H9 (cell line): ENCODE measurements around the gene KHK. TPM values are rescaled to one million over a fixed set of nuclear protein-coding genes. Genes with fewer than 3 reads are reported as not detected.

Source experiments
- DNase-seq: peaks from one replicate; pipeline ENCODE4 v3.0.0-alpha.2; 2017
- H2AFZ ChIP-seq: one replicate; pipeline ENCODE4 v1.6.1; 2013; ENCODE audit warnings: mild to moderate bottlenecking, low read length, control low read depth, moderate library complexity
- H2AK5ac ChIP-seq: 2 replicates; pipeline ENCODE4 v1.6.1; 2013; ENCODE audit warnings: low read length, control low read depth, mixed read lengths; ENCODE audit not compliant: insufficient read length
- H2BK120ac ChIP-seq: one replicate; pipeline ENCODE4 v1.6.1; 2013; ENCODE audit warnings: low read depth, mild to moderate bottlenecking, low read length, control low read depth, inconsistent platforms; ENCODE audit not compliant: poor library complexity, severe bottlenecking
- H2BK12ac ChIP-seq: 2 replicates; pipeline ENCODE4 v1.6.1; 2013; ENCODE audit warnings: low read length, control low read depth, mixed read lengths, low read depth; ENCODE audit not compliant: insufficient read length
- H2BK15ac ChIP-seq: 2 replicates; pipeline ENCODE4 v1.6.1; 2013; ENCODE audit warnings: low read depth, low read length, control low read depth
- H2BK20ac ChIP-seq: one replicate; pipeline ENCODE4 v1.6.1; 2013; ENCODE audit warnings: low read depth, mild to moderate bottlenecking, low read length, control low read depth, inconsistent platforms; ENCODE audit not compliant: poor library complexity, severe bottlenecking
- H2BK5ac ChIP-seq: 2 replicates; pipeline ENCODE4 v1.6.1; 2013; ENCODE audit warnings: low read length, control low read depth, mixed read lengths; ENCODE audit not compliant: insufficient read length
- H3K14ac ChIP-seq: 2 replicates; pipeline ENCODE4 v1.6.1; 2013; ENCODE audit warnings: low read length, control low read depth; ENCODE audit not compliant: insufficient read depth
- H3K18ac ChIP-seq: 2 replicates; pipeline ENCODE4 v1.6.1; 2013; ENCODE audit warnings: low read depth, mild to moderate bottlenecking, mixed read lengths, low read length, control low read depth; ENCODE audit not compliant: insufficient read length
- H3K23ac ChIP-seq: 2 replicates; pipeline ENCODE4 v1.6.1; 2013; ENCODE audit warnings: low read length, control low read depth, mixed read lengths, low read depth; ENCODE audit not compliant: insufficient read length
- H3K23me2 ChIP-seq: 2 replicates; pipeline ENCODE4 v1.6.1; 2013; ENCODE audit warnings: low read depth, mild to moderate bottlenecking, mixed read lengths, low read length, control low read depth; ENCODE audit not compliant: insufficient read length, poor library complexity, severe bottlenecking
- H3K27ac ChIP-seq: 2 replicates; pipeline ENCODE4 v1.5.1; 2013; ENCODE audit warnings: low read length, control low read depth, mixed read lengths, low read depth; ENCODE audit not compliant: insufficient read length
- H3K27me3 ChIP-seq: 2 replicates; pipeline ENCODE4 v1.6.1; 2013; ENCODE audit warnings: low read length, control low read depth, inconsistent platforms; ENCODE audit not compliant: insufficient read depth
- H3K4ac ChIP-seq: 2 replicates; pipeline ENCODE4 v1.6.1; 2013; ENCODE audit warnings: low read depth, mild to moderate bottlenecking, control low read depth, inconsistent platforms, low read length, moderate library complexity
- H3K4me1 ChIP-seq: 2 replicates; pipeline ENCODE4 v1.6.1; 2013; ENCODE audit warnings: low read length, control low read depth, inconsistent platforms; ENCODE audit not compliant: insufficient read depth
- H3K4me2 ChIP-seq: 2 replicates; pipeline ENCODE4 v1.6.1; 2013; ENCODE audit warnings: low read length, control low read depth, mixed read lengths; ENCODE audit not compliant: insufficient read length, insufficient read depth
- H3K56ac ChIP-seq: 2 replicates; pipeline ENCODE4 v1.6.1; 2013; ENCODE audit warnings: low read depth, mild to moderate bottlenecking, mixed read lengths, low read length, control low read depth; ENCODE audit not compliant: insufficient read length
- H3K79me1 ChIP-seq: 2 replicates; pipeline ENCODE4 v1.6.1; 2013; ENCODE audit warnings: low read depth, mild to moderate bottlenecking, moderate library complexity, low read length, control low read depth, inconsistent platforms; ENCODE audit not compliant: insufficient read depth, poor library complexity, severe bottlenecking
- H3K79me2 ChIP-seq: 2 replicates; pipeline ENCODE4 v1.6.1; 2013; ENCODE audit warnings: low read length, control low read depth, inconsistent platforms; ENCODE audit not compliant: insufficient read depth
- H3K9ac ChIP-seq: 2 replicates; pipeline ENCODE4 v1.6.1; 2013; ENCODE audit warnings: low read length, control low read depth, mixed read lengths; ENCODE audit not compliant: insufficient read length; ENCODE audit errors: extremely low read depth
- H3K9me3 ChIP-seq: one replicate; pipeline ENCODE4 v1.6.1; 2013; ENCODE audit warnings: low read depth, low read length, inconsistent platforms; ENCODE audit not compliant: control insufficient read depth
- H3T11ph ChIP-seq: one replicate; pipeline ENCODE4 v1.6.1; 2013; ENCODE audit warnings: mild to moderate bottlenecking, low read length, control low read depth, inconsistent platforms
- H4K20me1 ChIP-seq: one replicate; pipeline ENCODE4 v1.6.1; 2013; ENCODE audit not compliant: control insufficient read depth, insufficient read length, insufficient read depth
- H4K5ac ChIP-seq: 2 replicates; pipeline ENCODE4 v1.6.1; 2013; ENCODE audit warnings: low read depth, mild to moderate bottlenecking, mixed read lengths, low read length, control low read depth; ENCODE audit not compliant: insufficient read length
- H4K8ac ChIP-seq: replicated peaks from 2 replicates; pipeline ENCODE4 v1.6.1; 2013; ENCODE audit warnings: low read length, control low read depth, mixed read lengths, low read depth; ENCODE audit not compliant: insufficient read length
- H4K91ac ChIP-seq: 2 replicates; pipeline ENCODE4 v1.6.1; 2013; ENCODE audit warnings: low read depth, mild to moderate bottlenecking, moderate library complexity, mixed read lengths, low read length, control low read depth; ENCODE audit not compliant: insufficient read length
- H3K27ac Mint-ChIP-seq, 3 experiments: 2 replicates in 2 of 3; 3 replicates in 1 of 3; pipeline ENCODE4 v1.8.0; 2020 to 2021; ENCODE audit warnings: mixed read lengths in 3 of 3, mild to moderate bottlenecking in 1 of 3, moderate library complexity in 1 of 3
- H3K27me3 Mint-ChIP-seq: 2 replicates; pipeline ENCODE4 v1.8.0; 2021; ENCODE audit warnings: low read depth, mild to moderate bottlenecking, moderate library complexity, mixed read lengths
- H3K36me3 Mint-ChIP-seq, 3 experiments: 2 replicates in 2 of 3; 3 replicates in 1 of 3; pipeline ENCODE4 v1.8.0; 2020 to 2021; ENCODE audit warnings: low read depth in 3 of 3, mixed read lengths in 3 of 3; ENCODE audit not compliant: insufficient read depth in 1 of 3
- H3K4me1 Mint-ChIP-seq, 2 experiments: 2 replicates each; pipeline ENCODE4 v1.8.0; 2020; ENCODE audit warnings: mixed read lengths in 2 of 2
- H3K4me3 Mint-ChIP-seq, 2 experiments: 2 replicates in 1 of 2; 3 replicates in 1 of 2; pipeline ENCODE4 v1.8.0; 2020 to 2021; ENCODE audit warnings: mild to moderate bottlenecking in 2 of 2, mixed read lengths in 2 of 2, moderate library complexity in 1 of 2
- H3K9me3 Mint-ChIP-seq, 2 experiments: 2 replicates in 1 of 2; 3 replicates in 1 of 2; pipeline ENCODE4 v1.8.0; 2020; ENCODE audit warnings: mild to moderate bottlenecking in 2 of 2, mixed read lengths in 2 of 2, moderate library complexity in 1 of 2
- WGBS: extraction: QIAGEN DNeasy Blood & Tissue Kit; methylation state at CpG from one replicate; pipeline ENCODE4 v1.1.7; 2013; ENCODE audit warnings: missing lambda C conversion rate, low lambda C conversion rate, mixed read lengths; ENCODE audit not compliant: insufficient read length; ENCODE audit errors: extremely low coverage; 5-methylcytosine and 5-hydroxymethylcytosine counted together
- total RNA-seq: library from RNA; stranded (reverse); gene quantifications from 2 replicates; pipeline ENCODE4 v1.2.1, GENCODE V29; 2021
- TF ChIP-seq, protein P1 (sequence below): fragments of 200-600 bp; sonication (generic); conservative IDR thresholded peaks from 3 replicates; pipeline ENCODE4 v1.8.0; 2021; ENCODE audit warnings: antibody characterized with exemption, mild to moderate bottlenecking

Gene KHK
- total RNA-seq, 1 experiment from 2014 or later = 12.1 TPM

GRCh38 chr2:27122791-27123190, 36.2 kb downstream of the KHK start:
- H3K27me3 ChIP-seq = peaks cover 14% of the 10 kb centered on the region; the same call in 1 of the 2 replicates
- H2BK12ac ChIP-seq = no peak overlapping the region
- no peak overlapping the region for H2BK120ac ChIP-seq
- no peak overlapping the region for H2BK5ac ChIP-seq
- peak overlapping the region; percentile 80 to 89 for H3K4me3 Mint-ChIP-seq
- H3K4me2 ChIP-seq = peak overlapping the region; percentile 94
- no peak overlapping the region for H3K23ac ChIP-seq
- H4K8ac ChIP-seq = no peak overlapping the region
- H3K4me1 Mint-ChIP-seq = peaks cover 15 to 21% of the 10 kb centered on the region in 2 experiments
- no peak overlapping the region for H3K4ac ChIP-seq
- H3K14ac ChIP-seq = no peak overlapping the region
- TF ChIP-seq, protein P1, sequence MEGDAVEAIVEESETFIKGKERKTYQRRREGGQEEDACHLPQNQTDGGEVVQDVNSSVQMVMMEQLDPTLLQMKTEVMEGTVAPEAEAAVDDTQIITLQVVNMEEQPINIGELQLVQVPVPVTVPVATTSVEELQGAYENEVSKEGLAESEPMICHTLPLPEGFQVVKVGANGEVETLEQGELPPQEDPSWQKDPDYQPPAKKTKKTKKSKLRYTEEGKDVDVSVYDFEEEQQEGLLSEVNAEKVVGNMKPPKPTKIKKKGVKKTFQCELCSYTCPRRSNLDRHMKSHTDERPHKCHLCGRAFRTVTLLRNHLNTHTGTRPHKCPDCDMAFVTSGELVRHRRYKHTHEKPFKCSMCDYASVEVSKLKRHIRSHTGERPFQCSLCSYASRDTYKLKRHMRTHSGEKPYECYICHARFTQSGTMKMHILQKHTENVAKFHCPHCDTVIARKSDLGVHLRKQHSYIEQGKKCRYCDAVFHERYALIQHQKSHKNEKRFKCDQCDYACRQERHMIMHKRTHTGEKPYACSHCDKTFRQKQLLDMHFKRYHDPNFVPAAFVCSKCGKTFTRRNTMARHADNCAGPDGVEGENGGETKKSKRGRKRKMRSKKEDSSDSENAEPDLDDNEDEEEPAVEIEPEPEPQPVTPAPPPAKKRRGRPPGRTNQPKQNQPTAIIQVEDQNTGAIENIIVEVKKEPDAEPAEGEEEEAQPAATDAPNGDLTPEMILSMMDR = no peak
- H2BK15ac ChIP-seq = no peak overlapping the region
- H3K9me3 ChIP-seq = no peaks in the 10 kb centered on the region
- H3K36me3 Mint-ChIP-seq = no peaks in the 10 kb centered on the region; a peak in 3 of 7 replicates
- H3K79me2 ChIP-seq = no peaks in the 10 kb centered on the region
- H4K5ac ChIP-seq = no peak overlapping the region
- H2BK20ac ChIP-seq = no peak overlapping the region
- H3K9ac ChIP-seq = no peak overlapping the region
- no peak overlapping the region for H2AFZ ChIP-seq
- no peaks in the 10 kb centered on the region for H3K79me1 ChIP-seq
- H3K18ac ChIP-seq = no peak overlapping the region
- peaks cover 61% of the 10 kb centered on the region for H3K27me3 Mint-ChIP-seq
- H3K9me3 Mint-ChIP-seq = no peaks in the 10 kb centered on the region; a peak in 1 of 5 replicates
- H3K23me2 ChIP-seq = peaks cover 11% of the 10 kb centered on the region
- no peak overlapping the region for H2AK5ac ChIP-seq
- no peak overlapping the region for H3T11ph ChIP-seq
- H3K27ac ChIP-seq = no peak overlapping the region
- H3K27ac Mint-ChIP-seq = no peak overlapping the region; a peak in 1 of 7 replicates
- H4K91ac ChIP-seq = no peak overlapping the region
- no peak overlapping the region for H3K56ac ChIP-seq
- H4K20me1 ChIP-seq = peaks cover 2% of the 10 kb centered on the region
- no CpG with 5 or more reads among the region's 7 CpGs for WGBS
- peaks cover 2% of the 10 kb centered on the region for H3K4me1 ChIP-seq
- no peak for DNase-seq
